PC-3 (cell line): ENCODE measurements around the gene ITPR3. TPM values are rescaled to one million over a fixed set of nuclear protein-coding genes. Genes with fewer than 3 reads are reported as not detected.

Experiments
- ATAC-seq: fragments of 200-7000 bp; cut with Tn5 transposase; 2 replicates; pipeline ENCODE4 v1.9.1; 2020; ENCODE audit warnings: mild to moderate bottlenecking, moderate library complexity
- BruUV-seq: library from RNA; stranded (reverse); fragments of 400-500 nt; replicated peaks from 2 replicates; lab custom pipeline; 2021; lab: Mats Ljungman, UMichigan
- CTCF ChIA-PET: fragments of 300-600 bp; sonication (Branson Sonifier 250); formaldehyde crosslinking; loops from one replicate; lab custom pipeline; 2022; ENCODE audit warnings: antibody characterized with exemption; lab: Charles Lee
- POLR2A ChIA-PET: fragments of 300-600 bp; sonication (Branson Sonifier 250); formaldehyde crosslinking; loops from one replicate; lab custom pipeline; 2022; ENCODE audit warnings: antibody characterized with exemption; ENCODE audit not compliant: unreplicated experiment; lab: Charles Lee
- DNase-seq: peaks from one replicate; pipeline ENCODE4 v3.0.0-alpha.2; 2015
- H2AFZ ChIP-seq: fragments of 300-600 bp; sonication (generic); 2 replicates; pipeline ENCODE4 v1.6.0; 2016; ENCODE audit warnings: antibody characterized with exemption, low read length
- H3F3A ChIP-seq: fragments of 300-600 bp; sonication (generic); one replicate; pipeline ENCODE4 v1.6.0; 2017; ENCODE audit warnings: antibody characterized with exemption, low read length, control low read depth, mild to moderate bottlenecking; ENCODE audit not compliant: unreplicated experiment
- H3K27ac ChIP-seq: fragments of 300-600 bp; sonication (generic); 2 replicates; pipeline ENCODE4 v1.5.1; 2016; ENCODE audit warnings: mild to moderate bottlenecking, low read length
- H3K27me3 ChIP-seq: fragments of 300-600 bp; sonication (generic); 2 replicates; pipeline ENCODE4 v1.6.1; 2016; ENCODE audit warnings: low read length, mixed read lengths
- H3K36me3 ChIP-seq: fragments of 300-600 bp; sonication (generic); 2 replicates; pipeline ENCODE4 v1.6.1; 2016; ENCODE audit warnings: low read depth, mixed run types, low read length, mixed read lengths
- H3K4me1 ChIP-seq: fragments of 300-600 bp; sonication (generic); 2 replicates; pipeline ENCODE4 v1.5.1; 2016; ENCODE audit warnings: low read length; ENCODE audit not compliant: insufficient read depth
- H3K4me2 ChIP-seq: fragments of 300-600 bp; sonication (generic); 2 replicates; pipeline ENCODE4 v1.6.0; 2016; ENCODE audit warnings: low read length
- H3K4me3 ChIP-seq: fragments of 300-600 bp; sonication (generic); 2 replicates; pipeline ENCODE4 v1.5.1; 2016; ENCODE audit warnings: mild to moderate bottlenecking, low read length, mixed read lengths
- H3K79me2 ChIP-seq: fragments of 300-600 bp; sonication (generic); 2 replicates; pipeline ENCODE4 v1.6.1; 2017; ENCODE audit warnings: low read length, mixed read lengths
- H3K9ac ChIP-seq: fragments of 300-600 bp; sonication (generic); 2 replicates; pipeline ENCODE4 v1.6.0; 2016; ENCODE audit warnings: mild to moderate bottlenecking, low read length
- H3K9me2 ChIP-seq: fragments of 300-600 bp; sonication (generic); replicated peaks from 2 replicates; pipeline ENCODE4 v1.6.1; 2016; ENCODE audit warnings: mixed run types, low read length, mixed read lengths
- H3K9me3 ChIP-seq: fragments of 300-600 bp; sonication (generic); 2 replicates; pipeline ENCODE4 v1.6.1; 2016; ENCODE audit warnings: low read length, mixed read lengths
- H4K20me1 ChIP-seq: fragments of 300-600 bp; sonication (generic); 2 replicates; pipeline ENCODE4 v1.6.1; 2016; ENCODE audit warnings: low read length, mixed read lengths
- EZH2 ChIP-seq: fragments of 300-600 bp; sonication (generic); IDR thresholded peaks from one replicate; pipeline ENCODE4 v1.6.1; 2017; ENCODE audit warnings: antibody characterized with exemption, mild to moderate bottlenecking, low read length; ENCODE audit not compliant: unreplicated experiment
- EZH2phosphoT487 ChIP-seq: fragments of 300-600 bp; sonication (generic); IDR thresholded peaks from 2 replicates; pipeline ENCODE4 v1.6.1; 2018; ENCODE audit warnings: mild to moderate bottlenecking, antibody characterized with exemption, low read length, borderline replicate concordance
- intact Hi-C: fragments of 100-400 bp; cut with micrococcal nuclease; formaldehyde crosslinking; loops from 2 replicates; pipeline ENCODE4 v1.9.0; 2023
- total RNA-seq: library from RNA; depleted of rRNA; stranded (reverse); fragments of >200 nt; gene quantifications from 2 replicates; pipeline ENCODE4 v1.2.3, GENCODE V29; 2014
- TF ChIP-seq, protein P1 (sequence below): fragments of 300-600 bp; sonication (generic); conservative IDR thresholded peaks from 2 replicates; pipeline ENCODE4 v1.5.1; 2017; ENCODE audit warnings: antibody characterized with exemption, low read depth, mild to moderate bottlenecking, low read length

The ITPR3 gene
- total RNA-seq, 1 experiment from 2014 or later, result 41.8 TPM

DNA sequence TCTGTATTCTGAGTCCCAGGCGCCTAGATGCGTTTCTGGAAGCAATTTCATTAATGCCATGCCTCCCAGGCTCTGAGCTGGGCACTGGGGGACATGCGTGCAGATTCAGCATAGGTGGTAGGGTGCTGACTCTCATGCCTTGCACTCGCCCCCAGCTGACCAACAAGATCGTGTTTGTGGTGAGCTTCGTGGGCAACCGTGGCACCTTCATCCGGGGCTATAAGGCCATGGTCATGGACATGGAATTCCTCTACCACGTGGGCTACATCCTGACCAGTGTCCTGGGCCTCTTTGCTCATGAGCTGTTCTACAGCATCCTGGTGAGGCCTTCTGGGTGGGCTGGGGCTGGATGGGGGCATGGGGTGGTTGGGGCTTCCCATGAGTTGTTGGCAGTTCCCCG lies 68.8 kb downstream of the ITPR3 start:
- no peaks in the 10 kb centered on the region for H3K9me3 ChIP-seq
- no peak overlapping the region for H3K4me2 ChIP-seq
- CTCF ChIA-PET, result no interaction called here
- H3K36me3 ChIP-seq, result peaks cover 35% of the 10 kb centered on the region
- no peaks in the 10 kb centered on the region for H3F3A ChIP-seq
- TF ChIP-seq EZH2 (no peak), EZH2phosphoT487 (no peak)
- TF ChIP-seq, protein P1, sequence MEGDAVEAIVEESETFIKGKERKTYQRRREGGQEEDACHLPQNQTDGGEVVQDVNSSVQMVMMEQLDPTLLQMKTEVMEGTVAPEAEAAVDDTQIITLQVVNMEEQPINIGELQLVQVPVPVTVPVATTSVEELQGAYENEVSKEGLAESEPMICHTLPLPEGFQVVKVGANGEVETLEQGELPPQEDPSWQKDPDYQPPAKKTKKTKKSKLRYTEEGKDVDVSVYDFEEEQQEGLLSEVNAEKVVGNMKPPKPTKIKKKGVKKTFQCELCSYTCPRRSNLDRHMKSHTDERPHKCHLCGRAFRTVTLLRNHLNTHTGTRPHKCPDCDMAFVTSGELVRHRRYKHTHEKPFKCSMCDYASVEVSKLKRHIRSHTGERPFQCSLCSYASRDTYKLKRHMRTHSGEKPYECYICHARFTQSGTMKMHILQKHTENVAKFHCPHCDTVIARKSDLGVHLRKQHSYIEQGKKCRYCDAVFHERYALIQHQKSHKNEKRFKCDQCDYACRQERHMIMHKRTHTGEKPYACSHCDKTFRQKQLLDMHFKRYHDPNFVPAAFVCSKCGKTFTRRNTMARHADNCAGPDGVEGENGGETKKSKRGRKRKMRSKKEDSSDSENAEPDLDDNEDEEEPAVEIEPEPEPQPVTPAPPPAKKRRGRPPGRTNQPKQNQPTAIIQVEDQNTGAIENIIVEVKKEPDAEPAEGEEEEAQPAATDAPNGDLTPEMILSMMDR, result no peak
- no peak overlapping the region for H3K9ac ChIP-seq
- no peak overlapping the region for H2AFZ ChIP-seq
- DNase-seq (no peak), ATAC-seq (no peak)
- no peaks in the 10 kb centered on the region for H3K9me2 ChIP-seq
- H3K27ac ChIP-seq, result no peak overlapping the region
- intact Hi-C loops, result no loop called here
- H3K79me2 ChIP-seq, result no peaks in the 10 kb centered on the region
- no peaks in the 10 kb centered on the region for H4K20me1 ChIP-seq
- POLR2A ChIA-PET, result interaction anchor here (0.7 kb wide), 1 partner anchor 32 kb away, joined by 4 read pairs; no protein-coding TSS in a partner anchor
- BruUV-seq, result no TSS peak
- peaks cover 27% of the 10 kb centered on the region for H3K4me1 ChIP-seq
- no peak overlapping the region for H3K4me3 ChIP-seq
- H3K27me3 ChIP-seq, result no peaks in the 10 kb centered on the region

DNA sequence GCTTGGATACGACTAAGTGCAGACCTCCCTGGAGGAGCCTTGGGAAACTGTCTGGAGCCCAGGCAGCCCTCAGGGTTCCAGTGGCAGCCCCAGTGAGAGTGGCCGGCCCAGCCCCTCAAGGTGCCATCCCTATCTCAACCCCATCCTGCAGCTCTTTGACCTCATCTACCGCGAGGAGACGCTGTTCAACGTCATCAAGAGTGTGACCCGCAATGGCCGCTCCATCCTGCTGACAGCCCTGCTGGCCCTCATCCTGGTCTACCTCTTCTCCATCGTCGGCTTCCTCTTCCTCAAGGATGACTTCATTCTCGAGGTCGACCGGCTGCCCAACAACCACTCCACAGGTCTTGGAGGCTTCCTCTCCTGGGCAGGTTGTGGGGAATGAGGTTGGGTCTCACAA lies 69.6 kb downstream of the ITPR3 start:
- ATAC-seq (no peak), DNase-seq (no peak)
- no TSS peak for BruUV-seq
- TF ChIP-seq, protein P1, result no peak
- TF ChIP-seq EZH2 (no peak), EZH2phosphoT487 (no peak)
- H3K36me3 ChIP-seq, result peaks cover 40% of the 10 kb centered on the region
- H3K27ac ChIP-seq, result no peak overlapping the region
- no peak overlapping the region for H3K9ac ChIP-seq
- peaks cover 36% of the 10 kb centered on the region for H3K4me1 ChIP-seq
- POLR2A ChIA-PET, result no interaction called here
- H3K27me3 ChIP-seq, result no peaks in the 10 kb centered on the region
- H3K79me2 ChIP-seq, result peaks cover 7% of the 10 kb centered on the region; the same call in 1 of the 2 replicates
- intact Hi-C loops, result no loop called here
- no peaks in the 10 kb centered on the region for H3F3A ChIP-seq
- no peak overlapping the region for H2AFZ ChIP-seq
- CTCF ChIA-PET, result no interaction called here
- H3K4me2 ChIP-seq, result no peak overlapping the region
- H4K20me1 ChIP-seq, result no peaks in the 10 kb centered on the region
- H3K9me3 ChIP-seq, result no peaks in the 10 kb centered on the region
- H3K9me2 ChIP-seq, result no peaks in the 10 kb centered on the region
- H3K4me3 ChIP-seq, result no peak overlapping the region

DNA sequence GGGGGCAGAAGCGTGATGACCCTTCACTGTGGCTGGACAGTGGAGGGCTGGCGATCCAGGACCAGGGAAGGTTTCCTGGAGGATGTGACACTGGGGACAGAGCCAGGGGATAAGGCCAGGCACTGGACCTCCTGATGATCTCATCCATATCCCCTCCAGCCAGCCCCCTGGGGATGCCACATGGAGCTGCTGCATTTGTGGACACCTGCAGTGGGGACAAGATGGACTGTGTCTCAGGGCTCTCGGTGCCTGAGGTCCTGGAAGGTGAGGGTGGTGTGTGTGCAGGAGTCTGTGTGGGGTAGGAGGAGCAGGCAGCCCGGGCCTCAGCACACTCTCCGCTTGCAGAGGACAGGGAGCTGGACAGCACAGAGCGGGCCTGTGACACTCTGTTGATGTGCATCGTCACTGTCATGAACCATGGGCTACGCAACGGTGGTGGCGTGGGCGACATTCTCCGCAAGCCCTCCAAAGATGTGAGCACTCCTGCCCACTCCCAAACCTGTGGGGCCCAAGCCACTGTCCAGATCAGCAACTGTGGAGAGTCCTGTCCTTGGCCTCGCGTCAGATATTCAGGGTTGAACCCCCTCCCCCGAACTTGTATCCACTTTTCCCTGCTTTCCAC lies 70.4 kb downstream of the ITPR3 start:
- BruUV-seq, result no TSS peak
- Histone ChIP-seq H3K9me2 (no peaks in the 10 kb centered on the region), H3K27me3 (no peaks in the 10 kb centered on the region), H2AFZ (no peak overlapping the region), H4K20me1 (no peaks in the 10 kb centered on the region), H3F3A (no peaks in the 10 kb centered on the region), H3K9ac (no peak overlapping the region), H3K79me2 (peaks cover 14% of the 10 kb centered on the region; the same call in 1 of the 2 replicates), H3K4me2 (no peak overlapping the region), H3K27ac (no peak overlapping the region), H3K36me3 (peaks cover 46% of the 10 kb centered on the region), H3K9me3 (no peaks in the 10 kb centered on the region), H3K4me3 (no peak overlapping the region), H3K4me1 (peaks cover 44% of the 10 kb centered on the region)
- CTCF ChIA-PET, result interaction anchor here (0.6 kb wide), 1 partner anchor 20 kb away, joined by 3 read pairs; the partner anchor contains the start of gene UQCC2
- ATAC-seq (no peak), DNase-seq (no peak)
- intact Hi-C loops, result no loop called here
- TF ChIP-seq, protein P1, result no peak
- POLR2A ChIA-PET, result no interaction called here
